Measurements from ENCODE around the gene BCR. TPM values are rescaled to one million over a fixed set of nuclear protein-coding genes. Genes with fewer than 3 reads are reported as not detected.

BCR gene
- total RNA-seq, 3 donors from 2014 or later = 43.6 to 56.0 (median 49.5) TPM

DNA sequence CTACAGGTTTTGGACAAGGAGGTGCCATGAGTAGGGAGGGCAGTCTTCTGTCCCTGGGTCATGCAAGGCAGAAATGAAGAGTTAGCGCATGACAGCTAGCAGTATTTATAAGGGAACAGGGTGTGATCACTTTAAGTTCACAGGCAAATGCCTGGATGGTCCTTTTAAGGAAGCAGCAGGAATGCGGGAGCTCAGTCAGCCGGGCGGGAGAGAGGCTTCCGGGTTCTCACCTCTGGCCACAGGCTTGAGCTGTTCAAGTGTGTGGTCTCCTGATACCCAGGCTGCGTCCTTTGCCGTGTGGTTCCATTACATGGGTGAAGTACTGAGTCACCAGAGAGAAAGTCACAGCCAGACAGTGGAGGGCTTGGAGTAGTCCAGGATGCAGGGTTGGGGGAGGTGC, 105.4 kb downstream of the BCR start:
- TF ChIP-seq, protein P1, sequence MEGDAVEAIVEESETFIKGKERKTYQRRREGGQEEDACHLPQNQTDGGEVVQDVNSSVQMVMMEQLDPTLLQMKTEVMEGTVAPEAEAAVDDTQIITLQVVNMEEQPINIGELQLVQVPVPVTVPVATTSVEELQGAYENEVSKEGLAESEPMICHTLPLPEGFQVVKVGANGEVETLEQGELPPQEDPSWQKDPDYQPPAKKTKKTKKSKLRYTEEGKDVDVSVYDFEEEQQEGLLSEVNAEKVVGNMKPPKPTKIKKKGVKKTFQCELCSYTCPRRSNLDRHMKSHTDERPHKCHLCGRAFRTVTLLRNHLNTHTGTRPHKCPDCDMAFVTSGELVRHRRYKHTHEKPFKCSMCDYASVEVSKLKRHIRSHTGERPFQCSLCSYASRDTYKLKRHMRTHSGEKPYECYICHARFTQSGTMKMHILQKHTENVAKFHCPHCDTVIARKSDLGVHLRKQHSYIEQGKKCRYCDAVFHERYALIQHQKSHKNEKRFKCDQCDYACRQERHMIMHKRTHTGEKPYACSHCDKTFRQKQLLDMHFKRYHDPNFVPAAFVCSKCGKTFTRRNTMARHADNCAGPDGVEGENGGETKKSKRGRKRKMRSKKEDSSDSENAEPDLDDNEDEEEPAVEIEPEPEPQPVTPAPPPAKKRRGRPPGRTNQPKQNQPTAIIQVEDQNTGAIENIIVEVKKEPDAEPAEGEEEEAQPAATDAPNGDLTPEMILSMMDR (IDR thresholded peaks at IDR 0.05) = no peak
- intact Hi-C loops (cut with DNase I, micrococcal nuclease) = no loop called here
- Histone ChIP-seq H3K4me1 (ENCODE audit: low read depth) (peaks cover 9% of the 10 kb centered on the region), H3K36me3 (ENCODE audit: low read depth) (no peaks in the 10 kb centered on the region), H3K9me3 (no peaks in the 10 kb centered on the region), H3K4me3 (no peak overlapping the region)
- DNase-seq (no peak), ATAC-seq (no peak)

DNA sequence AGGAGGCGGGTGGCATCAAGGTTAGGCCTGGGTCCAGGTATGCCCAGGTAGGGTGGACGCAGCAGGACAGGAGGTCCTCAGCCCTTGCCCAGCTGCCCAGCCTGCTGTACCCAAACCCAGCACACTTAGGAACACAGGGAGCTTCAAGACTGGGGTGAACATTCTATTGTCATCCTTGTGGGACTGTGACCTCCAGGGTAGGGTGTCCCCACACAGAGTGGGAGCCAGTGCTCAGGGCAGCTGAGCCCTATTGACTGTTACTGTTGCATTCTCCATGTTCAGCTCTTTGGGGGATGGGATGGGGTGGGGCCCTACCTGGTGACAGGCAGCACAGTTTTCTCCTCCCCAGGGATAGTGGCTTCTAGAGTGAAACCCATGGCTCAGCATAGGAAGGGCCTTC, 106.0 kb downstream of the BCR start:
- H3K4me1 ChIP-seq (ENCODE audit: low read depth) = peaks cover 8% of the 10 kb centered on the region
- no peaks in the 10 kb centered on the region for H3K9me3 ChIP-seq
- no peak for DNase-seq
- intact Hi-C loops (cut with DNase I, micrococcal nuclease) = no loop called here
- H3K36me3 ChIP-seq (ENCODE audit: low read depth) = no peaks in the 10 kb centered on the region
- TF ChIP-seq, protein P1 (IDR thresholded peaks at IDR 0.05) = no peak
- no peak for ATAC-seq
- no peak overlapping the region for H3K4me3 ChIP-seq

DNA sequence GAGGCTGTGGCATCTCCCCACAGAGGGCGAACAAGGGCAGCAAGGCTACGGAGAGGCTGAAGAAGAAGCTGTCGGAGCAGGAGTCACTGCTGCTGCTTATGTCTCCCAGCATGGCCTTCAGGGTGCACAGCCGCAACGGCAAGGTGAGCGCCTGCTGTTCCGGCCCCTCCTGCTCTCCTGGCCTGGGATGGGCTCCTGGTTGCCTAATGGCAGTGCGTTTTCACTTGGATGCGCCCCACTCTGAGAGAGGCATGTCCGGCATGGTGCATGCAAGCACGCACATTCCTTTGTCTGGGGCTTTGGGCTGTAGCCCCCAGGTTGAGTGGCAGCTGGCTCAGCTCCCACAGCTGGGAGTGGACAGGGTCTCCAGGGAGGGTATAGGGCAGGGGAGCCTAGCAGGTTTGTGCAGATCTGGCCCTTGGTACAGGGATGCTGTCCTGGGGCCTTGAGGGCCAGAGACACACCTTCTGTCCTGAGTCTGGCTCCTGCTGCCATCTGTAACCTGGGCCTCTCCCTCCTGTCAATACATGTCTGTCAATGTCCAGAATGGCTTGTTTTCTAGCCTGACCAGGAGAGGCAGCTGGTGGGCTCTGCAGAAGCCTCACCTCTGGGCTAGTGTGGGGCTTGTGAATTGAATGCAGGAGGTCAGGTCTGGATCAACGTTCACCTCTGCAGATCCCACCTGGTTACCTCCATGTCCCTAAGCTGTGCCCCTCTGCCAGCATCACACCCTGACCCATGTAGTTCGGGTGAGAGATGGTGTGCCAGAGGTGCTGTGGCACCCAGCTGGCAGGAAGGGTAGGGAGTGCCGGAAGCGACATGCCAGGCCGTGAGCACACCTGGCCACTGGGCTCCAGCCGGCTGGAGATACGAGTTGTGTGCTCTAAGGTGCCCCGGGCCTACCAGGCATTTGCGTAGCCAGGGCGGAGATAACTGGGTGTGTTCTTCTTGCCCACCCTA, 107.1 kb downstream of the BCR start:
- Histone ChIP-seq H3K9me3 (no peaks in the 10 kb centered on the region), H3K4me3 (no peak overlapping the region), H3K4me1 (ENCODE audit: low read depth) (peaks cover 3% of the 10 kb centered on the region), H3K36me3 (ENCODE audit: low read depth) (no peaks in the 10 kb centered on the region)
- no peak for DNase-seq
- TF ChIP-seq, protein P1 (IDR thresholded peaks at IDR 0.05) = no peak
- intact Hi-C loops (cut with DNase I, micrococcal nuclease) = no loop called here
- no peak for ATAC-seq

DNA sequence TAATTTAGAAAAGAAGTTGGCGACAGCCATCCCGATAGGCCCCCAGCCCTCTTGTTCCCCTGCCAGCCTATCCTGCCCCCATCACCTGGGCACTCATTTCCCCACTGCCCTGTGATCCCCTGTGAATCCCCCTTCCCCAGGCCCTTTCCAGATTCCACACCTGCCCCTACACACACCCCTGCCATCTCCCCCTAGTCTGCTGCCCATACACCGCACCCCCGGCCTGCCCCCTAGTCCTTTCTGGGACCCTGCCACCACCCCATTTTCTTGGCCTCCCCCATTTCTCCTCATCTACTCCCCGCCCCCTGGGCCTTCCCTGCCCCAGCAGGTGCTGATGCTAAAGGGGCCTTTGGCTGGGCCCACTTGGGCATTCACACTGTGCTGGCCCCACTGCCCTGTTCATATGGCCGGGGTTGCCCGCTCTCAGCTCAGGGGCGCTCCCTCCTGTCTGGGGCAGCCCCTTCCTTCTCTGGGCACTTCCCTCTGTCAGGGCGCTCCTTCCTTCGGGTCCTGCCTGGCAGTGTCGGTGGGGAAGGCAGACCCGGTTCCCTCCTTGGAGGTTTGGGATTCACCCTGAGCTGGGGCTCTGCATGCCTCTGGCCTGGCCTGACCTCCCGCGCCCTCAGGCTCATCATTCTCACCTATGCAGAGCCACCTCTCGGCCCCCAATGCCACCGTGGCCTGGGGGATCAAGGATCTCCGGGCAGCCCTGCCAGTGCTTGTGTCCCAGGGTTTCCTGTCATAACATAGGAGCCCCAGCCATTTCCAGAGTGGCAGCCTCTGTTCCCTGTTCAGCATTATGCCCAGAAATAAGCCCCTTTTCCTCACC, 108.2 kb downstream of the BCR start:
- H3K9me3 ChIP-seq = no peaks in the 10 kb centered on the region
- ATAC-seq (no peak), DNase-seq (no peak)
- H3K36me3 ChIP-seq (ENCODE audit: low read depth) = no peaks in the 10 kb centered on the region
- TF ChIP-seq, protein P1 (IDR thresholded peaks at IDR 0.05) = no peak
- H3K4me1 ChIP-seq (ENCODE audit: low read depth) = peaks cover 3% of the 10 kb centered on the region
- intact Hi-C loops (cut with DNase I, micrococcal nuclease) = no loop called here
- H3K4me3 ChIP-seq = no peak overlapping the region

DNA sequence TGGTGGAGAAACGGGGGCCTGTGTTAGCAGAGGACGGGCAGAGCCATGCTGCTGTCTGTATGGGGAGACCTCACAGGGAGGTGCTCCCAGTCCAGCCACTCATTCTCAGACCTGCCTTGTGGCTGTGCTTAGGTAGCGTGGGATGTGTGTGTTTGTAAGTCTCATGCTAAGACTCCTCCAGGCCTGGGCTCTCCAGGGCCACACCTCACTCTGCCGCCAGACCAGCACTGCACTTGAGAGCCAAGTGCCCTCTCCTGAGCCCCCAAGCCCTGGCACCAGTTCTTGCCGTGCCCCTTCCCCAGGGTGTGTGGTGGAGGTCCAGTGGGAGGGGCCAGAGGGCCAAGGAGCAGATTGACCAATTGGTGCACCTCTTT, 108.8 kb downstream of the BCR start:
- no peaks in the 10 kb centered on the region for H3K9me3 ChIP-seq
- no peak overlapping the region for H3K4me3 ChIP-seq
- H3K4me1 ChIP-seq (ENCODE audit: low read depth) = peaks cover 3% of the 10 kb centered on the region
- intact Hi-C loops (cut with DNase I, micrococcal nuclease) = no loop called here
- no peaks in the 10 kb centered on the region for H3K36me3 ChIP-seq (ENCODE audit: low read depth)
- no peak for DNase-seq
- ATAC-seq = no peak
- TF ChIP-seq, protein P1 (IDR thresholded peaks at IDR 0.05) = no peak

Data from mucosa of descending colon (tissue), 3 donors.